DMS53 treated with DMSO at 0.1 percent for 48 hours (cell line): ENCODE data around the gene TFAP2A.

Experiments used
- DNase-seq: peaks from one replicate; lab custom pipeline; 2025; ENCODE audit not compliant: unreplicated experiment; lab: John Stamatoyannopoulos, UW

The TFAP2A gene

DNA sequence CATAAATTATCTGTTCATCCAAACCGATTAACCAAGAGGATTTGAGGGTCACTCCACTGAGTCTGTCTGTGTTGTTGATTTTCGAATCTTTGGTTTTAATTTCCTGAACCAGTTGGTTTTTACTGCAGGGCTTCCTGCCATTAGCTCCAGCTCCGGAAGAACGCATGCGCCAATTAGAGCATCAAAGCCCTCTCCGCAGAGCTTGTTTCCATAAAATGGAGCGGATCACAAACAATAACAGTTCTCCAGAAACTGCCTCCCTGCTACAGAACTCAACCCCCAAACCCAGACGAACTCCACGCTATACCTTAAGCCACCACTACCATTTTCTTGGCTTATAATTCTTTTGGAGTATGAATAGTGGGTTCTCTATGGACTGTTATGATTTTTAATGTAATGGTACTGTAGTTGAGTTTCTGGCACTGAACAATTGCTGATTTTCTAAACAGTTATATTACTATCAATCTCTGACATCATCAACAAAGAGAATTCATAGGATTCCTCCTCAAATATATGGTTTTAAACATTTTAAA, 13.8 kb downstream of the TFAP2A start:
- no peak for DNase-seq

DNA sequence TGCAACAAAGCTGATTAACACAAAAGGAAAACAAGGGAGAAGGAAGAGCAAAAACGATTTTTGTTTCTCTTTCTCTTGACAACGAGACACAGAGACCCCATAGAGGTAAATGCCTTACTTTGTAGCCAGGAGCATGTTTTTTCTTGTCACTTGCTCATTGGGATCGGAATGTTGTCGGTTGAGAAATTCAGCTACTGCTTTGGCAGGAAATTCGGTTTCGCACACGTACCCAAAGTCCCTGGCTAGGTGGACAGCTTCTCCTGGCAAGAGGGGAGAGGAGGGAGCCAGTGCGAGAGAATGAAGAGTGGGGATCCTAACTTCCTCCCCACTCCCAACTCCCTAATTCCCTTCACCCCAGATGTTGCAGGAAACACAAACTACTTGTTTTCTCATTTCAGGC, 14.5 kb downstream of the TFAP2A start:
- no peak for DNase-seq

DNA sequence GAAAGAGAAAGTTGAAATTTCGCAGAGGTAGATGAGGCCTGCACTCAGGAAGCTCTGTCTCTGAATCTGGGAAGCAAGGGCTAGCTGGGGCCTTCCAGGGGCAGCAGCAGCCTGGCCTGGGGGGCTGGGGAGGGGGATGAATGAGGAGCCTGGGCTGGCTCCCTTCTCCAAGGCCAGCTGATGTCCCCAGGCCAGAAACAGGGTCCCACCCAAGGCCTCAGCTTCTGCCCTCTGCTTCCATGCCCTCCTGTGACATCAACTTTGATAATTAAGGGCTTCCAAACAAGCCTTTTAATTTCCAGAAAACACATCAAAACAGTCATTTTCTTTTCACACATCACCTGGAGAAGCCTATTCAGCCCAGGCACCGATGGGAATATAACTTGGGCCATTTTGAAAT, 15.4 kb downstream of the TFAP2A start:
- no peak for DNase-seq

DNA sequence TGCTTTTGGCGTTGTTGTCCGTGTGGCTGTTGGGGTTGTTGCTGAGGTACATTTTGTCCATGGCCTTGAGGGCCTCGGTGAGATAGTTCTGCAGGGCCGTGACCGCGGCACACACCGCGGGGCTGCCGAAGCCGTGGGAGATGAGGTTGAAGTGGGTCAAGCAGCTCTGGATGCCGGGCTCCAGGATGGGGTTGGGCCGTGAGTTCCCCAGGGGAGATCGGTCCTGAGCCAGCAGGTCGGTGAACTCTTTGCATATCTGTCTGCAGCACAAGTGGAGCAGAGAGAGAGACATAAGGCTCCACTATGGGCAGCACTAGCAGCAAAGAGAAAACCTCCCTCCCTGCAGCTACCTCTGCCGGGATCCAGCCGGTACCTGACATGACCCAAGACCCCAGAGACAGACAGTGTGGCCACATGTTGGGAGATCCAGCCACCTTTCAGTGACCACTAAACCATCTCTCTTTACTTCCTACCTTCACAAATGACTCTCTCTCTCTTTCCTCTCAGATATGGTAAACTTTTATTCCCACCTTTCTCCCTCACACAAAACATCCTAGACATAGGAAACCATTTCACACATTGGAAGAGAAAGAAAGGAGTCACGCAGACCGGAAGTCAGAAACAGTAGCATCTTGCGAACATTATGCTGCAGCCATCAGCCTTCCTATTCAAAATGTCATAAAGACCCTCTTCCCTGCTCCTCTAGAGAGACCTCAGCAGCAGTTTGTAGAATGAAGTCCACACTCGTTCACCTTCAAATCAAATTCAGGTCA, 16.2 kb downstream of the TFAP2A start:
- no peak for DNase-seq

DNA sequence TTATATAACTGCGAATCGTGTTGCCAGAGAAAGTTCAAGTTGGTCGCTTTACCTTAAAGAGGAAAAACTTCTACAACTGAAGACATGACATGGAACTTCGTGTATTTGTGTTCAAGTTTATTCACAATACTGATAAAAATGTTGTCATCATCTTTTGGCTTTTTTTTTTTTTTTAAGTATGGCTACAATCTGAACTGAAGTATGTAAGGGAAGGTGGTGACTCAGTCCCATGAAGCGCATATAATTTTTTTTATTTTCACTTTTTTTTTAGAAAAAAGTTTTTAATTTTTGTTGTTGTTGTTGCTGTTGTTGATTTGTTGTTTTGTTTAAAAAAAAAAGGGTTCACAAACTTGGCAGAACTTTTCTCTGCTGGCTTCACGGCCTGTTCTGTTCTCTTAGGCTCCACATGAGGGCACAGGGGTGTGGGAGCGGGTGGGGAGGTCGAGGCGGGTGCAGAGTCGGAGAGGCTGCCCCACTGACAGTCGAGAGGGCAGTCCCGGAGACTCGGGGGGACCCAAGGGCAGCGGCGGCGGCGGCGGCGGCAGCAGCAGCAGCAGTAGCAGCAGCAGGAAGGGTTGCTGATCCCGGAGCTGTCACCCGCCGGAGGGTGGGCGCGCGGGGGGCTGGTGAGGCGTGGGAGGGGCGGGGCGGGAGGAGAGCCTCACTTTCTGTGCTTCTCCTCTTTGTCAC, 17.0 kb downstream of the TFAP2A start:
- DNase-seq: no peak

DNA sequence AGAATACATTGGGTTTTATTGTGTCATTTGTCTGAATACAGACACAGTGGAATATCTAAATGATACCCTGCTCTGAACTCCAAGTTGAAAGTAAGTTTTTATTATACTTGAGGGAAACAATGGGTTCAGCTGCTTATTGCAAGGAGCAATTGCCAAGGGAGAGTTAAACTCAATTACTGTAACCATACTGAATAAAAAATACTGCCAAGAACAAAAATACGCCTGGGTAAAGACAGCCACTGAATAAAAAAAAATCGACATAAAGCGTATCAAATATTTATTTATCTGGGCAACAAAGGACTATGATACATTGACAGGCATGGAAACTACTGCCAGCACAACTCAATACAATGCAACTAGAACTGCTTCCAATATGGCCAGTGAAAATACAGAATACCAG, 18.1 kb downstream of the TFAP2A start:
- DNase-seq: no peak

DNA sequence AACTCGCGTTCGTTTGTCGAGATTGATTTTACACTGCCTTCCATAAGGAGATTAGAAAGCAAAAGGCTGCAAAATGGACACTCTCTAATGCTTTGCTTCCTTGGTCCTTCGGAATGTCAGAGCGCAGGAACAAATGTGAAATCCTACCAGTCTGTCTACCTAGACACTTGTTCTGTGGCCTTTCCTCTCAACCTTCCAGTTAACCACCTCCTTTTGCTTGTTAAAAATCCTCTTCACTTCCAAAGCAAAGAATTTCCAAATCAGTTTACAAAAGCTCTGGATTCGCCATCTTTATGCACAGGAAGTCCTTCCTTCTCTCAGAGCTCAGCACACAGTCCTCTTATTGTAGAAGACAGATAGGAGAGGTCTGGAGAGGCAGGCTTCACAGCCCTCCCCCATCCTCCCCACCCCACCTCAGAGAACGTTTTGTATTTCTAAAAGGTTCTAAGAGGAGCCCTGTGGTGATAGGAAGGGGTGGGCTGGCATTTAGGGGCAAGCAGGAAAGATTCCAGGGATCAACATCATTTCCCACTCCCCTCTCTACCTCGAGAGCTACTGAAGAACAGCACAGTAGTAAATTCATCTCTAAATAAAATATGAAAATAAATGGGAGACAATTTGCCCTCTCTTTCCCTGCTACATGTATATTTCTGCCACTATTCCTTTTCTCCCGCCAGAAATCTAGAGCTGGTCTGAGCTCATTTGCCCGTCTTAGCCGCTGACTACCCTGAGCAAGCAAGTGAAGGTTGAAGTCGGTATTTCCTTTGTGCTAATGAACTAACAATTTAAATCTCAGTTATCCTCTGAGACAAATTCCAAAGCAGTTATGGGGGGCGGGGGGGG, 18.9 kb downstream of the TFAP2A start:
- DNase-seq: no peak

DNA sequence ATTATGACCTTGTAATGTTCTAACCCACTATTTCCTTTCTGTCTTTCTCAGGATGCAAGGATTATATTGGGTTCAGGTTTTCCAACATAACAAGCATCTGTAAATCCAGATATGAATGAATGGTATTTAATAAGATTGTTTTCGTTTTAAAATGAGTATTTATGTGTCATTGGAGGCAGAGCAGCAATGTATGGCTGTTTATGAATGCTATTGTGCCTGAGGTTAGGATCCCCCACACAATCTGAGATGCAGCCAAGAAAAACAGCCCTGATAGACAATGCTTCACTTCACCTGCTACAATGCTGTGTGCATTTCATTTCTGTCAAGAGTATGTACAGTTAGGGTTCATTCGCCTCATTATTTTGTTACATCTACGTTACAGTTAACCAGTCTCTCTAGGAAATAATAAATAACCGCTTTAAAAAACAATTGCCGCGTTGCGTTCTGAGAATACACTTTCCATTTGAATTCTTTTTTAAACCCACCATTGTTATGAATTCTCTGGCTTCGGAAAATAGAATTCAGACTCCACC, 19.6 kb downstream of the TFAP2A start:
- DNase-seq: no peak

DNA sequence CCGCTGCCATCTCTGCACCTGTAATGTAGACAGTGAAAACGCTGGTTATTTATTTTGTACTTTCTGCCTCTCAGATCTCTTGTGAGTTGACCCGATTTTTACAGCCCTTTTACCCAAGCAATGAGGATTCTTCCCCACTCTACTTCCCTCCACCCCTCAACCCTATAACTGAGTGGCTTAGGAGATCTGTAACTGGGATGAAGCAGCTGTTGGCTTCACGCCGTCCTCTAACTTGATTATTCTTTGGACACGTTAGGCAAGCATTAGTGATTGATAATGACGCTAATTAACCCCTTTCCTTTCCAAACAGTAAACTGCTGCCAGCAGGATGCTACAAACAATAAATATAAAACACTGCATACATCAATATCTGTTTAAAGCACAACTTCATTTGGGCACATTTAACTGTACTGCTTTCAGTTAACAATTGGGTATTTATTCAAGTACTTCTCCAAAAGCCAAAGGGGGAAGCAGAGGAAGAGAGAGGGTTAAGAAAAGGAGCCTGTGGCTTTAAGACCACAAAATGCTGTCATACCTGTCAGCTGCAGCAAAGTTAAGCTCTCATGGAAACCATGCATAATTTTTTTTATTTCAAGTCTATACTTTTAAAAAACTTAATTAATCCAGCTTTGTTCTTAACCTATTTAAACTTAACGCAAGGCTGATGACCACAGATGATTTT, 21.2 kb downstream of the TFAP2A start:
- DNase-seq: no peak

DNA sequence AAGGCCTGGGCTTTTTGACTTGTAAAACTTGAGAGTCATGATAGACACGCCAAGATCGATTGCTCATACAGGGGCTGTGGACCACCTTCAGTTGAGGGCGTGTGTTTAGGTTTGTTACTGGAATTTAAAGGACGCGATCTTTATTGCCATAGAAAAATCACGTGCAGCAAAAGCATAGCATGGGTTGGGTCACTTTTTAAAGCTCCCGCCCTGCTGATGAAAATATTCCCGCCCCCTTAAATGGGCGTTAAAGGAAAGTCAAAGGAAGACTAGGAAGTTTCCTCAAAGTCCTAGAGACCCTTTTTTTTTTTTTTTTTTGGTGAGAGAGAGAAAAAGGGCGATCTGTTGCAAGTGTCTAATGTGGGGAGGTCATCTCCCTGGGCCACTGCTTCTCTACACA, 23.1 kb downstream of the TFAP2A start:
- DNase-seq: no peak

DNA sequence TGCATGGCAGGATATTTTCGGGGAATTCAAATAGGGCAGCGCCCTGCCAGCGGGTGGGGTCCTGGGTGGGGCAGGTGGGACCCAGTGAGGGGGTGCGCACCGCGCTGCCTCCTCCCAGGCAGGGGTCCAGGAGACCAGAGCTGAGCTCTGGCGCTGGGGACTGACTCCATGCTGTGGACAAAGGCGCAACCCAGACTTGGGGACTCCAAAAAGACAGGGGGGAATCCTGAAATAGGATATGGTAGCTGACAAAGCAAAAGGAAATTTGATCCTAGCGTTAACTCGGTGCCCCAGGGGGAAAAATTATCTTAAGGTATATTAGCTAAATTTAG, 23.6 kb downstream of the TFAP2A start:
- no peak for DNase-seq

DNA sequence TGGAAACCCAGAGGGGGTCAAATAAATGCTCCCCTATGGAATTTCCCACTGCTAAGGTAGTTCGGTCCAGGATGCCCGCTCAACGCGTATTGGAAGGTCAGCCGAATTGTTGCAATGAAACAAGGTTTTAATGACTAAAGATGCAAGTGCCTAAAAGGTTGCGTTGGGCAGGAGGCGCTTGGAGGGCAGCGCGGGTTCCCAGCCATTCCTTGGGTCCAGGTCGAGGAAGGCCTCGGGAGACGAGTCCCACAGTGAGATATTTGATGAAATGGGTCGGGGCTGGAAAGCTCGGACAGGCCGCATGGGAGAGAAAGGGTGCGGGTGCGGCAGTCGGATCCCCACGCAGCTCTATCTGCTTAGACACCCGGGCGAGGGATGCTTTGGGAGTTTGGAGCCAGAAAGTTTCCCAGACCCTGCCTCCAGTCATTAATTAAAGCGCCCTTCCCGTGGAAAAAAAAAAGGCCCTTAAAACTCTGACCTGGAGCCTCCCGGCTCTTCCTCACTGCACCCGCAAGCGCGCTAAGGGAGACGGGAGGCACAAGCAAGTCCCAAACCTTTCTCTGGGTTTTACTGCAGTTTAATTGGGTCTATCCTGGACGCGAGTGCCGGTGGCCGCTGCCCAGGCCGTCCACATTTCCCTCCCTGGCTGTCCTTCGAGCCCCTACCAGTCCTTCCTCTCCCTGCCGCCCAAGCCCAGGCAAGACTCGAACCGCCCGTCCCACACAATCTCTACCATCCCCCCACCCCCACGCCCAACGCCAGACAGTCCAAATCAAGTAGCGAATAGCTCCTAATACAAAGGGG, 24.2 kb downstream of the TFAP2A start:
- DNase-seq: no peak

DNA sequence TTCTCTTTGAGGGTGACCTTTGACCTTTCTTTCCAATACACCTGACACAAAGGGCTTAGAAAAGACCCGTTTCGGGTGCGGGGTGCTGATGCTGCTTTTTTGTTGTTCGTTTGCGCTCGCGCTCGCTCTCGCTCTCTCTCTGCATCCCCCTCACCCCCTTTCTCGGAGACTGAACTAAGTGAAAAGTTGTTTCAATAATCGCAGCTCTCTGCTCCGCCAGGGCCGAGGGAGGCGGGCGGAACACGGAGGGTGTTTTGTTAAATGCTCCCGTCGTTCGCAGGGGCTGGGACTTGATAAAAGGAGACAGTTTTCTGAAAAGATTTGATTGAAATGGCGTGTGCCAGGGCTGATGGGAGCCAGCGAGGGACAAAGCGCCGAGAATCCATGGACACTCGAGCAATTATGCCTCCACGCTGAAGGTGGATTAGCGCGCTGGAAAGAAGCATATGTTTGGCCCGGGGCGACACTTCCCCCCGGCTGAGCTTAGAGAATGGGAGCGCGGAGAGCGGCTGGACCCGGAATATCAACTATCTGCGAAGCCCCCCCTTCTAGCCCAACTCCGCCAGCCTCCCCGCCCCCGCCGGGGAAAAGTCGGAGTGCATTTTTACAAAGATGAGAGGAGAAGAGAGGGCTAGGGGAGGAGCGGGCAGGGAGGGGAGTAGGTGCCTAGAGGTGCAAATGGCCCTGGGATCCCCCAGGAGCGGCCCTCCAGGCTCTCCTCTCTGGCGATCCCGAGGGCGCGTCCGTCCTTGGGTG, 25.0 kb downstream of the TFAP2A start:
- no peak for DNase-seq

DNA sequence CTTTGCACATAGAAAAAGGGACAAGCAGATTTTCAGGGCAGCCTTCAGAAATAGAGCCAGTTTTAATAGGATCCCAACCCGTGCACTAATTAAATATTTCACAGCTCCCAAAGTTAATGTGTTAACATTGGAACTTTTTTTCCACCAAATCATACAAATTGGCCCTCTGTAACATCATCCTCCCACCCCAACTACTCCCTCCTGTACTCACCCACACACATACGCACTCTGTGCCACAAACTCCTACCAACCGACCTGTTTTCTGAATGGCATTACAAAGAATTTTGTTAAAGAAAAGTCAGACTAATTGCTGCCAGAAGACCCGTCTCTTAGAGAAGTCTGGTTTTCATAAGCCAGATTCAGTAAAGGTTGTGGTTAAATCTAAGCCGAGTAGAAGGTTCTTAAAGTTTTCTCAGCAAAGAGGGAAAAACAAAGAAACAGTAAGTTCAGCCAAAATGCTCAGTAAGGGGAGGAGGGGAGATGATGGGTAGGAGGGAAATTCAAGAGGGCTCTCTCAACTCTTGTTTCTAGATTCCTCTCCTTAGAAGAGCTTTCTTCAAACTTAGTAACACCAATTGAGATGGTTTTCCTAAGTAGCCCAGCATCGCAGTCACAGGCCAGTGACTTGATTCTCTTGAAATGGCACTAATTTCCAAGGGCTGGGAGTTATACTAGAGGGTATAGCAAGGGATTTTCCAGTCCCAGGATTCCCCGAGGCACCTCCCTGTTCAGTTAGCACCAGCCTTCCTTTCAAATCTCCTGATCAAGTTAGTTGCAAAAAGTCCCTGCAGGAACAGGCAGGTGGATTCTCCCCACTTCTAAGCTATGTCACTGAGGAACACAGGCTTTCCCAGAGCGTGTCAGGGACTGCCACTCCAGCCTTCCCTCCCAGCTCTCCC, 27.9 kb downstream of the TFAP2A start:
- no peak for DNase-seq

DNA sequence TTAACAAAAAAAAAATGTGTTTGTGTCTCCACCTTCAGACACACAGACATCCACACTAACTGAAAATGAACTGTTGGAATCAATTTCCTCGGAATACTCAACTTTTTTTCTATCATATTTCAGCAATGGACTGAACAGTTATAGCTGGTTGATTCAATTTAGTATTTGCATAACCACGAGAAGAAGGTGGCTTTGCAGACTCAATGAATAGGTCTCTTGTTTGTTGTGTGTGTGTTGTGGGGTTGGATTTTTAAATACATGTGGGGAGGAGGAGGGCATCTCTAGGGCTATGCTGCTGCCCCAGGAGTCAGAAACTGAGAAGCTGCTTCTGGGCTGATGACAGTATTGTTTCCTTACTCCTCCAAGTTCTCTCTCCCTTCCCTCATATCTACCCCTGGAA, 28.7 kb downstream of the TFAP2A start:
- DNase-seq: no peak

DNA sequence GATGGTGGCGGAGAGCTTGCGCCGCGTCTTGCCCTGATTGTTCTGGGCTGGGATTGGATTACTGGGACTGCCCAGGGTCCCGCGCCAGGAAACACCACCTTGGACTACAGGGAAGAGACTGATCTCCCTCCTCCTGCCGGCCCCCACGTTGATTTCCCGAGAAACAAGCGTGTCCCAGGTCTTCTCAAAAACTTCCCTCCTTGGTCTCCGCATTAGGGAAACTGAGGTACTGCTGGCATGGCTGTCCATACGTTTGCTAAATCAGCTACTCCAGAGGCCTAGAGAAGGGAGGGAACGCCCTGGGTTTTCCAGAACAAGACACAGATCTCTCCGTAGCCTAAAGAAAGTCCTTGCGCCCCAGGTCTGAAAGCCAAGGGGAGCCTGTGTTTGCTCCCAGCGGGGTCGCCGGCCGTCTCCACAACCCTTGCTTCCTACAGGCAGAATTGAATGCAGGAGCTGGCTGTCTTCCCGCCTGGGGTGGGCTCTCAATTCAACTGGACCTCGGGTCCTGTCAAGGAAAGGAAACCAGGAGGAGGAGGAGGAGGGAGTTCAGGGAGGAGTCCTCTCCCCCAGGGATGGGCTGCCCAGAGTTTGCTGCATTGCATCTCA, 29.2 kb downstream of the TFAP2A start:
- DNase-seq: no peak

DNA sequence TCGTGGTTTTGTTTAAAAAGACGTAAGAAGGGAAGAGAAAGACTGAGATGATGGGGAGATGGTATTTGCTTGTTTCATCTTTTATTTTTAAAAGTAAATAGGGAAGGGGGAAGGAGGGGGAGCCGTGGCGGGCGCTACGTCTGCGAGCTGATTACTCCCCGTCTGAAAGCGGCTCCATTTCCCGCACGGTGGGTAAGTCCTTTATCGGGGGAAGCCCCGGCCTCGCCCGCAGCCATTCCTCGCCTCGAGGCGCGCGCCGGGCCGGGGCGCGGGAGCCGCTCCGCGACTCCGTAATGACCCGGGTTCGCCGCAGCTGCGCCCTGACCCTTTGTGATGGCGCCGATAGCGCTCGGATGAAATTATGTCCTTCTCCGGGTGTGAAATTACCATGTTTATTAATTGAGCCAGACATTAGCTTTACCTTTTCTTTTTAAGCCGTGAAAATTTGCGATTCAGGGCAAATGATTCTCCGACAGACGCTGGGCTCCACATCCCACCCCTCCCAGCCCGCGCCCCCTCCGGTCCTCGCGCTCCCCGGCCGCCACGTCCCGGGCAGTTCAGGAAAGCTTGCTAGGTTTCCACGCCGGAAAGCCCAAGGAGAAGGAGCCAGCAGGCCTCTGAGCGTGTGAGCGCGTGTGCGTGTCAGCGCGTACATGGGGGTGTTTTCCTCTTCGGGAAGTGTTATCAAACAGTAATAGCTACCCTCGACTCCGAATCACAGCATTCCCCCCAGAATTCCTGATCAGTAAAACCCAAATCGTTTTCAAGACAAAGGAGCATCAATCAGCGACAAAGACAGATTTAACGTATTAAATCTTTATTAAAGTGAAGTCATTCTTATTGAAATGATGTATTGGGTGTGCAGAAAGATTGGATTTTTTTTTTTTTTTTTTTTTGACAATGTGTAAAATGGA, 30.0 kb downstream of the TFAP2A start:
- DNase-seq: no peak
